HG02970 (cell line): Measurements from ENCODE around the gene STIP1.
A peak's percentile ranks its signal among the peaks of the same experiment; 100 is the strongest.

Source experiments
- ATAC-seq: cut with Tn5 transposase; IDR thresholded peaks from one replicate; pipeline ENCODE4 v1.9.1; 2021; ENCODE audit warnings: mild to moderate bottlenecking, moderate library complexity, moderate number of reproducible peaks; ENCODE audit not compliant: unreplicated experiment, low FRiP score

The STIP1 gene

GRCh38 chr11:64220271-64220670, 34.3 kb downstream of the STIP1 start:
- no peak for ATAC-seq

DNA sequence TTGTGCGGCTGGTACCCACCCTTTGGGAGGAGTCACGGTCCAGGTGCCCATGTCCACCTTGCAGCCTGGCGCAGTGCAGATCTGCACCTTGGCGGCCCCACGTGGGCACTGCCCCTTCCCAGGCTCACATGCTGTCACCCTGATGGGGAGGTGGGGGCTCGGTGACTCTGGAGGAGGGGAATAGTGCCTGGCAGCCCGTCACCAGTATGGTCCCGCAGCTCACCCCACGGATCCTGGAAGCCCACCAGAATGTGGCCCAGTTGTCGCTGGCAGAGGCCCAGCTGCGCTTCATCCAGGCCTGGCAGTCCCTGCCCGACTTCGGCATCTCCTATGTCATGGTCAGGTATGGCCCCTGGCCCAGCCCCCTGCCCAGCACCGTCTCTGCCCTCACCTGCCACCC, 34.8 kb downstream of the STIP1 start:
- no peak for ATAC-seq

DNA sequence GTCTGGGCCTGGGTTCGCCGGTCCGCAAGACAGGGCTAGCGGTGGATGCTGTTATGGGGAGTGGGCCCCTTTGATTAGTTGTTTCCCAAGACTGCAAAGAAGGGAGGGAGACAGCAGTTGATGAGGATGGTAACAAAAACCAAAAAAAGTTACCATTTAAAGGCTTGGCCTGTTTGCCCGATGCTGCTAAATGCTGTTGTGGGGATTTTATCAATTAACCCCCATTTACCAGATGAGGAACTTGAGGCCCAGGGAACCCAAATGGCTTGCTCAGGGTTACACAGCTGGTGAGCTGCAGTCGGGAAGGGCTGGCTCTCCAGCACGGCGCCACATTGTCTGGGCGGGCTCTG, 36.7 kb downstream of the STIP1 start:
- no peak for ATAC-seq

GRCh38 chr11:64223001-64223651, 37.2 kb downstream of the STIP1 start:
- ATAC-seq, result no peak

DNA sequence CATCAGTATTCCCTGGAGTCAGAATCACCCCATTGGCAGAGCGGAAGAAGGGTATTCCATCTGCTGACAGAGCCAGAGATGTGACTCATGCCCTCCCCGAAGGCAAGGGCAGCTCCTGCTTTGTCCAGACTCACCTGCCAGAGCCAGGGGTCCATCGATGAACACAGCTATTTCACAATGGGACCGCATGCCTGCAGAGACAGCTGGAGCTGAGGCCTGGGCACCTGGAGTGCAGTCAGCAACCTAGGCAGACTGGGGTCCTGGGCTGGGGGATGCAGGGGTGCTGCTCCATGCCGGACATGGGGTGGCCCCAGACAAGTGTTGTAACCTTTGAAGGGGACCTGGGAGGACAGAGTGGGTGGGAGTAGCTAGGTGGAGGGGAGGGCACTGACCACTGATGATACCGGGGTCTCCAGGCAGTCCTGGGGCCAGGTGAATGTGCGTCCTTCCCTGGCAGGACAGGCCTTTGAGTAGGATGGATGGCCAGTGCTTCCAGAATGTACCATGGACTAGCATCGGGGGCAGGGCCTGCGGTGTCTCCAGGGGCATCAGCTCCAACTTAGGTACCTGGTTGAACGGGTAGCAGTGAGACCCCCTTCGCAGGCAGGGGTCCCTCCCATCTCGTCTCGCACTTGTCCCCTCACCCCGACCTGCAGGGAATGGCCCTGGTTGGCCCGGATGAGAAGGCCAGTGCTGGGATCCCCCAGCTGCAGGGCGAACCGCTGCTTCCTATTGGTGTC, 38.4 kb downstream of the STIP1 start:
- ATAC-seq, result no peak

GRCh38 chr11:64224891-64225607, 39.1 kb downstream of the STIP1 start:
- no peak for ATAC-seq

GRCh38 chr11:64225608-64226506, 39.9 kb downstream of the STIP1 start, which contains the start of the genes NUDT22 and TRPT1:
Gene NUDT22 (plus strand): TSS chr11:64226274. CDS start chr11:64226653, 379 bp downstream.
Gene TRPT1 (minus strand): TSS chr11:64226186. CDS start chr11:64225860, 326 bp downstream.
- ATAC-seq, result peak; percentile 56

- no peak for ATAC-seq
Measured at GRCh38 chr11:64226507-64227051, 40.6 kb downstream of the STIP1 start.

GRCh38 chr11:64227405-64227956, 41.5 kb downstream of the STIP1 start:
- ATAC-seq, result no peak

GRCh38 chr11:64229090-64229743, 43.2 kb downstream of the STIP1 start:
- ATAC-seq, result no peak

DNA sequence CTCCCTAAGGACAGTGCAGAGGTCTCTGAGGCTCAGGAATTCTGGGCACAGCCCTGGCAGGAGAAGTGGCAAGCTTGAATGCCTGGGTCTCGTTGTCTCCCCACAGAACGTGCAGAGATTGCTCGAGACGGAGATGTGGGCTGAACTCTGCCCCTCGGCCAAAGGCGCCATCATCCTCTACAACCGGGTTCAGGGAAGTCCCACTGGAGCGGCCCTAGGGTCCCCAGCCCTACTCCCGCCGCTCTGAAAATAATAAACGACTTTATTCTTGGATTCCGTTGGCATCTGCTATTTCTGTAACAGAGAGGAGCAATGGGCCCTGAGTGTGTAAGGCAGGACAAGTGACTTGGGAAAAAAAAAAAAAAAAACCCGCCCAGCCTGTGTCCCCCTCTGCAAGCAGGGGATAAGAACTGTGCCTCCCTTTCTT, 43.8 kb downstream of the STIP1 start:
- no peak for ATAC-seq

- ATAC-seq, result peak; percentile 40
Measured at GRCh38 chr11:64230171-64230984, 44.4 kb downstream of the STIP1 start, which contains the start of gene DNAJC4. Gene DNAJC4 (plus strand): TSS chr11:64230548. CDS start chr11:64230855, 307 bp downstream.

- no peak for ATAC-seq
Measured at GRCh38 chr11:64230985-64231365, 45.0 kb downstream of the STIP1 start.

GRCh38 chr11:64231546-64231945, 45.6 kb downstream of the STIP1 start:
- no peak for ATAC-seq

- ATAC-seq, result no peak
Measured at GRCh38 chr11:64232182-64232966, 46.4 kb downstream of the STIP1 start.

DNA sequence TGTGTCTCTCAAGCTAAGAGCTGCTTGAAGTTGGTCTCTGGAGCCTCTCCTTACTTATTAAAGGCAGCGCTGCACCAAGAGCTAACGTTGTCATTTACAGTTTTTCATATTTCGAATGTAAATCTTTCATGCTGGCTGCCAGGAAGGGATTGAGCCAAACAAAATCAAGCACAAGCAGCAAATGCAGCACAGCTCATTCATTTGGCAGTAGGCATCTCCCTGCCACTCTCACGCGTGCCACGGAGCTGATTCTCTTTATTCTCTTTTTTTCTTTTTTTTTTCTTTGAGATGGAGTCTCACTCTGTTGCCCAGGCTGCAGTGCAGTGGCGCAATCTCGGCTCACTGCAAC, 47.0 kb downstream of the STIP1 start:
- ATAC-seq, result no peak

DNA sequence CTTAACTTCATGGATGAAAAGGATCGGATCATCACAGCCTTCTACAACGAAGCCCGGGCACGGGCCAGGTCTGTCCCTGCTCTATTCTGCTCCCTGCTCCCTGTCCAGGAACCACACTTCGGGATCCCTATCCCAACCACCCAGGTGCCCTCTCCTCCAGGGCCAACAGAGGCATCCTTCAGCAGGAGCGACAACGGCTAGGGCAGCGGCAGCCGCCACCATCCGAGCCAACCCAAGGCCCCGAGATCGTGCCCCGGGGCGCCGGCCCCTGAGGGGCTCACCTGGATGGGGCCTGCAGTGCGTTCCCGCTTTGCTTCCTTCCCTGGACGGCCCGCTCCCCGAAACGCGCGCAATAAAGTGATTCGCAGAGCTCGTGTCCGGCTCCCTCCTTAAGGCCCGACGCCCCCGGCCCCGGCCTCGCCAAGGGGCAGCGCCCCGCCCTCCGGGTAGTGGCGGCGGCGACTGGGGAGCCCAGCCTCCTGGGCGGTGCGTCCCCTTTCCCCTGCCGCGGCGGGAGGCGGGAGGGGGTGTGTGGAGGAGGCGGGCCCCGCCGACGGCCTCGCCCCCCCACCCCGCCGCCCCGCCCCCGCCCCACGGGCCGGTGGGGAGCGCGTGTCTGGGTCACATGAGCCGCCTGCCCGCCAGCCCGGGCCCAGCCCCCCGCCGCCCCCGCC, 48.1 kb downstream of the STIP1 start, which contains the start of gene VEGFB:
VEGFB (plus strand) TSS at position 672 of the 674 bp plus-strand sequence. CDS start 250 bp downstream, outside the sequence.
- peak; percentile 38 for ATAC-seq
